GM12878 (cell line): ENCODE data around the gene CBX8. TPM values are rescaled to one million over a fixed set of nuclear protein-coding genes. Genes with fewer than 3 reads are reported as not detected.

Experiments
- ATAC-seq: fragments of 200-7000 bp; cut with Tn5 transposase; 3 replicates; pipeline ENCODE4 v1.9.1; 2020; ENCODE audit warnings: mild to moderate bottlenecking, moderate library complexity
- BruUV-seq: library from RNA; stranded (reverse); fragments of 400-500 nt; replicated peaks from 2 replicates; lab custom pipeline; 2021; lab: Mats Ljungman, UMichigan
- CTCF ChIA-PET: fragments of 300-600 bp; sonication (Branson Sonifier 250); formaldehyde crosslinking; extraction: SDS; loops from one replicate; lab custom pipeline; 2021; ENCODE audit warnings: inconsistent platforms; lab: Yijun Ruan, JAX
- POLR2A ChIA-PET: fragments of 350-600 bp; formaldehyde crosslinking; extraction: SDS; loops from one replicate; lab custom pipeline; 2021; ENCODE audit warnings: inconsistent platforms; lab: Charles Lee
- RAD21 ChIA-PET: fragments of 300-600 bp; sonication (Branson Sonifier 250); formaldehyde crosslinking; loops from one replicate; lab custom pipeline; 2023; ENCODE audit warnings: antibody characterized with exemption; ENCODE audit not compliant: unreplicated experiment; lab: Charles Lee
- SMC1A ChIA-PET: fragments of 300-600 bp; sonication (Branson Sonifier 250); formaldehyde crosslinking; loops from one replicate; lab custom pipeline; 2023; ENCODE audit not compliant: unreplicated experiment, uncharacterized antibody; lab: Charles Lee
- DNase-seq: peaks from one replicate; pipeline ENCODE4 v3.0.0-alpha.2; 2011; ENCODE audit warnings: low read depth, low spot score
- FAIRE-seq: peaks from 3 replicates; lab custom pipeline; 2011; peaks lifted over from hg19 to GRCh38; lab: Jason Lieb, UNC
- H2AFZ ChIP-seq: 2 replicates; pipeline ENCODE4 v1.6.0; 2011; ENCODE audit warnings: low read depth, low read length, control low read depth; ENCODE audit not compliant: control insufficient read depth
- H3K27ac ChIP-seq: 2 replicates; pipeline ENCODE4 v1.5.1; 2011; ENCODE audit warnings: control low read depth; ENCODE audit not compliant: control insufficient read depth, insufficient read depth
- H3K27me3 ChIP-seq, 2 experiments: replicated peaks in 1 of 2; 2 replicates each; pipeline versions ENCODE4 v1.6.0 to v1.6.1; 2011; ENCODE audit warnings: low read length in 1 of 2; ENCODE audit not compliant: control insufficient read depth in 2 of 2, insufficient read depth in 2 of 2
- H3K36me3 ChIP-seq, 2 experiments: 2 replicates each; pipeline ENCODE4 v1.5.1; 2011; ENCODE audit warnings: low read length in 1 of 2; ENCODE audit not compliant: control insufficient read depth in 2 of 2, insufficient read depth in 2 of 2
- H3K4me1 ChIP-seq: 2 replicates; pipeline ENCODE4 v1.6.1; 2011; ENCODE audit warnings: mild to moderate bottlenecking, low read length, moderate library complexity, mixed read lengths; ENCODE audit not compliant: control insufficient read depth, insufficient read depth
- H3K4me2 ChIP-seq: 2 replicates; pipeline ENCODE4 v1.6.0; 2011; ENCODE audit warnings: control low read depth; ENCODE audit not compliant: control insufficient read depth, insufficient read depth
- H3K4me3 ChIP-seq: fragments of 200-600 bp; sonication (generic); 2 replicates; pipeline ENCODE4 v1.5.1; 2016
- H3K79me2 ChIP-seq: 2 replicates; pipeline ENCODE4 v1.6.0; 2011; ENCODE audit warnings: low read length; ENCODE audit not compliant: control insufficient read depth, insufficient read depth
- H3K9ac ChIP-seq: 2 replicates; pipeline ENCODE4 v1.8.0; 2011; ENCODE audit warnings: low read length, control low read depth, mixed read lengths; ENCODE audit not compliant: control insufficient read depth, insufficient read depth
- H3K9me3 ChIP-seq: replicated peaks from 3 replicates; pipeline ENCODE4 v1.5.1; 2011; ENCODE audit warnings: mild to moderate bottlenecking, low read length; ENCODE audit not compliant: control insufficient read depth, insufficient read depth
- H4K20me1 ChIP-seq: 2 replicates; pipeline ENCODE4 v1.6.0; 2011; ENCODE audit not compliant: control insufficient read depth, insufficient read depth
- CTCF ChIP-seq, 3 experiments: IDR thresholded peaks in 2 of 3; conservative IDR thresholded peaks in 1 of 3; 2 replicates each; pipeline ENCODE4 v1.5.1; 2011; ENCODE audit warnings: low read depth in 3 of 3, low read length in 3 of 3, mild to moderate bottlenecking in 3 of 3, control low read depth in 2 of 3, moderate library complexity in 2 of 3, inconsistent platforms in 1 of 3, mixed read lengths in 1 of 3; ENCODE audit not compliant: control insufficient read depth in 2 of 3, insufficient read depth in 1 of 3; ENCODE audit errors: extremely low read depth in 1 of 3
- DPF2 ChIP-seq: fragments of 450-650 bp; IDR thresholded peaks from 2 replicates; pipeline ENCODE4 v1.6.1; 2017; ENCODE audit warnings: mild to moderate bottlenecking
- GABPA ChIP-seq: IDR thresholded peaks from 2 replicates; pipeline ENCODE4 v1.6.1; 2014; ENCODE audit warnings: antibody characterized with exemption, low read depth, mild to moderate bottlenecking, inconsistent platforms
- HDAC2 ChIP-seq: fragments of 200-600 bp; sonication (generic); IDR thresholded peaks from 2 replicates; pipeline ENCODE4 v1.6.1; 2017
- MTA3 ChIP-seq: IDR thresholded peaks from 2 replicates; pipeline ENCODE4 v1.6.1; 2012; ENCODE audit warnings: low read length, inconsistent platforms, borderline replicate concordance
- PBX3 ChIP-seq: IDR thresholded peaks from 2 replicates; pipeline ENCODE4 v1.6.1; 2011; ENCODE audit warnings: mild to moderate bottlenecking, low read depth, low read length, moderate library complexity; ENCODE audit not compliant: insufficient replicate concordance
- POU2F2 ChIP-seq: IDR thresholded peaks from 3 replicates; pipeline ENCODE4 v1.6.1; 2011; ENCODE audit warnings: low read depth, mild to moderate bottlenecking, low read length, borderline replicate concordance
- RCOR1 ChIP-seq: conservative IDR thresholded peaks from 2 replicates; pipeline ENCODE4 v1.6.1; 2012; ENCODE audit warnings: low read depth, low read length, improper control_type of control experiment
- SREBF1 ChIP-seq: IDR thresholded peaks from 2 replicates; pipeline ENCODE4 v1.6.1; 2012; ENCODE audit warnings: mild to moderate bottlenecking, low read length
- TCF12 ChIP-seq: IDR thresholded peaks from 2 replicates; pipeline ENCODE4 v1.6.1; 2011; ENCODE audit warnings: low read depth, mild to moderate bottlenecking, low read length
- WGBS: methylation state at CpG from one replicate; pipeline ENCODE4 v1.1.6; 2016; ENCODE audit warnings: low lambda C conversion rate; ENCODE audit not compliant: insufficient replicate concordance, insufficient coverage; ENCODE audit errors: missing lambda C conversion rate; 5-methylcytosine and 5-hydroxymethylcytosine counted together
- in situ Hi-C: fragments of 300-500 bp; cut with MboI; formaldehyde crosslinking; loops from 9 replicates; pipeline ENCODE4 v1.14.3; 2018; ENCODE audit warnings: mixed read lengths
- intact Hi-C: fragments of 100-400 bp; cut with micrococcal nuclease; formaldehyde crosslinking; loops from one replicate; pipeline ENCODE4 v1.14.2; 2022; ENCODE audit not compliant: unreplicated experiment
- polyA plus RNA-seq, 11 experiments: library from polyadenylated mRNA; depleted of rRNA in 4 of 11; unstranded in 6 of 11; stranded (reverse) in 5 of 11; fragments of >200 nt; fragmentation: Nextera tagmentation in 4 of 11; fragmentation: Illumina TruSeq in 1 of 11; extraction: Ambion mirVana in 4 of 11; extraction: Trizol in 1 of 11; gene quantifications; 1 replicate in 1 of 11; 2 replicates in 10 of 11; pipeline versions ENCODE4 v1.2.1 to v1.2.3, GENCODE V29; 2011 to 2016; ENCODE audit warnings: inconsistent platforms in 2 of 11, missing spikeins in 2 of 11, low read depth in 1 of 11
- total RNA-seq, 4 experiments: library from RNA; depleted of rRNA in 3 of 4; stranded (reverse); fragments of >200 nt in 3 of 4; fragmentation: Illumina TruSeq in 1 of 4; extraction: Trizol in 1 of 4; gene quantifications; 2 replicates each; pipeline versions ENCODE4 v1.2.1 to v1.2.3, GENCODE V29; 2013 to 2021

CBX8 gene
- total and polyA plus RNA-seq, 10 of the 15 experiments (the other 5 are each of a cell fraction or from before 2014, with no cell fraction given), result 0.03 to 6.7 (median 1.9) TPM

GRCh38 chr17:79747508-79748294 is 49.2 kb downstream of the CBX8 start:
- H3K36me3 ChIP-seq, result no peaks in the 10 kb centered on the region
- in situ Hi-C loops (no loop called here), intact Hi-C loops (loop anchor here (2.0 to 5.0 kb wide), 2 partner anchors 90 to 227 kb away; partner anchors contain the start of gene CBX4)
- H3K9ac ChIP-seq, result no peak overlapping the region
- no TSS peak for BruUV-seq
- FAIRE-seq (no peak), ATAC-seq (no peak), DNase-seq (no peak)
- no peak overlapping the region for H2AFZ ChIP-seq
- no peaks in the 10 kb centered on the region for H4K20me1 ChIP-seq
- no peaks in the 10 kb centered on the region for H3K79me2 ChIP-seq
- ChIA-PET CTCF (no interaction called here), POLR2A (no interaction called here), RAD21 (no interaction called here), SMC1A (no interaction called here)
- H3K9me3 ChIP-seq, result no peaks in the 10 kb centered on the region
- H3K27me3 ChIP-seq, result peaks cover 0 to 4% of the 10 kb centered on the region in 2 experiments; a peak in 2 of 4 replicates
- 19% methylated on average over 66 of the region's 74 CpGs for WGBS
- H3K4me2 ChIP-seq, result no peak overlapping the region
- TF ChIP-seq RCOR1 (no peak), MTA3 (no peak), CTCF (IDR thresholded peaks at IDR 0.05 in 2 of 3, conservative IDR thresholded peaks at IDR 0.05 in 1 of 3; ENCODE audit: control insufficient read depth in 2 of 3, extremely low read depth in 1 of 3, insufficient read depth in 1 of 3, low read depth in 3 of 3, low read length in 3 of 3) (no peak), HDAC2 (no peak), GABPA (no peak), PBX3 (no peak), TCF12 (no peak), DPF2 (no peak), SREBF1 (no peak), POU2F2 (no peak)
- peaks cover 13% of the 10 kb centered on the region for H3K4me1 ChIP-seq
- no peak overlapping the region for H3K4me3 ChIP-seq
- no peak overlapping the region for H3K27ac ChIP-seq
